ENCODE data around the gene PHGDH. TPM values are rescaled to one million over a fixed set of nuclear protein-coding genes. Genes with fewer than 3 reads are reported as not detected.

The PHGDH gene
- total and polyA plus RNA-seq, 2 of the 13 experiments (the other 11 are each of a cell fraction or from before 2014, with no cell fraction given): 95.8 to 133 TPM

DNA sequence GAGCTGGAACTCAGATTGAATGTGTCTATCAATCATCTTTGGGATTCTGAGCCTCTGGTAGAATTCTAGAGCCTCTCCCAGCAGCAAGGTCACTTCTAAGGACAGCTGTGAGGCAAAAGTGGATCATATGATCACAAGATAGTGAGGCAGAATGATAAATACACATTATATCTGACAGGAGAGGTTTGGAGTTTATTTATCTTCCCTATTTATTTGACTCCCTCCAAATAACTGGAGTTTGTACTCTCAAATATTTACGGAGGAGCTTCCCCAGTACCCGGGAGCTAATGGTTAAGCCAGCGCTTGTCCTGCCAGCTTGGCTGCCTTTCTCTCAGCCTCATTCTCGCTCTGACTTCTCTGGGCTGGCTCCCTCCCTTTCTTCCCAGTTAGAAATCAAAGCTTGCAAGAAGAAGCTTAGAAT is 54.6 kb downstream of the PHGDH start:
- Histone ChIP-seq H2AFZ (ENCODE audit: low read length) (no peak overlapping the region), H3K27ac (ENCODE audit: extremely low read length, insufficient read depth, low read length) (peak overlapping the region; percentile 75), H3K9ac (ENCODE audit: insufficient read depth, low read depth, low read length) (peak overlapping the region; percentile 38), H4K20me1 (ENCODE audit: insufficient read depth, low read length) (no peaks in the 10 kb centered on the region), H3K36me3 (replicated peaks in 1 of 2; ENCODE audit: control insufficient read depth in 1 of 2, insufficient read depth in 2 of 2, low read length in 2 of 2) (no peaks in the 10 kb centered on the region), H3K27me3 (ENCODE audit: control insufficient read depth in 1 of 2, insufficient read depth in 2 of 2, low read length in 2 of 2) (peaks cover 0 to 2% of the 10 kb centered on the region in 2 experiments; a peak in 1 of 5 replicates), H3K4me2 (ENCODE audit: low read depth, low read length) (peak overlapping the region; percentile 65), H3K4me1 (ENCODE audit: insufficient read depth, low read length) (peaks cover 73% of the 10 kb centered on the region), H3K9me3 (ENCODE audit: low read length) (no peaks in the 10 kb centered on the region), H3K4me3 (replicated peaks in 1 of 3; ENCODE audit: insufficient read depth in 1 of 3, low read depth in 2 of 3, low read length in 3 of 3) (peak overlapping the region; percentile 20 to 41 (median 23); a peak in 4 of 6 replicates), H3K79me2 (ENCODE audit: insufficient read depth, low read length) (no peaks in the 10 kb centered on the region)
- intact Hi-C loops (cut with micrococcal nuclease; ENCODE audit: unreplicated experiment): no loop called here
- ChIA-PET POLR2A (interaction anchor here (0.7 to 4.8 kb wide), 18 partner anchors 8 to 118 kb away, joined by 3 to 71 read pairs (median 5); partner anchors contain the start of genes PHGDH and ZNF697), CTCF (ENCODE audit: low intra/inter-chr PET ratio, low total read pairs) (no interaction called here)
- FAIRE-seq (peak; percentile 97), ATAC-seq (peak; percentile 94), DNase-seq (ENCODE audit: low spot score) (peak; percentile 93)
- in situ Hi-C loops (cut with HindIII; ENCODE audit: extremely low pct_ligation_motif_present, low pct_unique_long_range_greater_than_20kb): no loop called here
- 0% methylated on average over 4 of the region's 4 CpGs for WGBS (ENCODE audit: low lambda C conversion rate)
- BruUV-seq (replicated peaks): no TSS peak
- TF ChIP-seq, protein P1, sequence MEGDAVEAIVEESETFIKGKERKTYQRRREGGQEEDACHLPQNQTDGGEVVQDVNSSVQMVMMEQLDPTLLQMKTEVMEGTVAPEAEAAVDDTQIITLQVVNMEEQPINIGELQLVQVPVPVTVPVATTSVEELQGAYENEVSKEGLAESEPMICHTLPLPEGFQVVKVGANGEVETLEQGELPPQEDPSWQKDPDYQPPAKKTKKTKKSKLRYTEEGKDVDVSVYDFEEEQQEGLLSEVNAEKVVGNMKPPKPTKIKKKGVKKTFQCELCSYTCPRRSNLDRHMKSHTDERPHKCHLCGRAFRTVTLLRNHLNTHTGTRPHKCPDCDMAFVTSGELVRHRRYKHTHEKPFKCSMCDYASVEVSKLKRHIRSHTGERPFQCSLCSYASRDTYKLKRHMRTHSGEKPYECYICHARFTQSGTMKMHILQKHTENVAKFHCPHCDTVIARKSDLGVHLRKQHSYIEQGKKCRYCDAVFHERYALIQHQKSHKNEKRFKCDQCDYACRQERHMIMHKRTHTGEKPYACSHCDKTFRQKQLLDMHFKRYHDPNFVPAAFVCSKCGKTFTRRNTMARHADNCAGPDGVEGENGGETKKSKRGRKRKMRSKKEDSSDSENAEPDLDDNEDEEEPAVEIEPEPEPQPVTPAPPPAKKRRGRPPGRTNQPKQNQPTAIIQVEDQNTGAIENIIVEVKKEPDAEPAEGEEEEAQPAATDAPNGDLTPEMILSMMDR (CRISPR knock-in tag; IDR thresholded peaks at IDR 0.05): no peak
- TF ChIP-seq, protein P2, sequence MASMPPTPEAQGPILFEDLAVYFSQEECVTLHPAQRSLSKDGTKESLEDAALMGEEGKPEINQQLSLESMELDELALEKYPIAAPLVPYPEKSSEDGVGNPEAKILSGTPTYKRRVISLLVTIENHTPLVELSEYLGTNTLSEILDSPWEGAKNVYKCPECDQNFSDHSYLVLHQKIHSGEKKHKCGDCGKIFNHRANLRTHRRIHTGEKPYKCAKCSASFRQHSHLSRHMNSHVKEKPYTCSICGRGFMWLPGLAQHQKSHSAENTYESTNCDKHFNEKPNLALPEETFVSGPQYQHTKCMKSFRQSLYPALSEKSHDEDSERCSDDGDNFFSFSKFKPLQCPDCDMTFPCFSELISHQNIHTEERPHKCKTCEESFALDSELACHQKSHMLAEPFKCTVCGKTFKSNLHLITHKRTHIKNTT (CRISPR knock-in tag; IDR thresholded peaks at IDR 0.05): no peak
- TF ChIP-seq, protein P3, sequence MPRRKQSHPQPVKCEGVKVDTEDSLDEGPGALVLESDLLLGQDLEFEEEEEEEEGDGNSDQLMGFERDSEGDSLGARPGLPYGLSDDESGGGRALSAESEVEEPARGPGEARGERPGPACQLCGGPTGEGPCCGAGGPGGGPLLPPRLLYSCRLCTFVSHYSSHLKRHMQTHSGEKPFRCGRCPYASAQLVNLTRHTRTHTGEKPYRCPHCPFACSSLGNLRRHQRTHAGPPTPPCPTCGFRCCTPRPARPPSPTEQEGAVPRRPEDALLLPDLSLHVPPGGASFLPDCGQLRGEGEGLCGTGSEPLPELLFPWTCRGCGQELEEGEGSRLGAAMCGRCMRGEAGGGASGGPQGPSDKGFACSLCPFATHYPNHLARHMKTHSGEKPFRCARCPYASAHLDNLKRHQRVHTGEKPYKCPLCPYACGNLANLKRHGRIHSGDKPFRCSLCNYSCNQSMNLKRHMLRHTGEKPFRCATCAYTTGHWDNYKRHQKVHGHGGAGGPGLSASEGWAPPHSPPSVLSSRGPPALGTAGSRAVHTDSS (CRISPR knock-in tag; conservative IDR thresholded peaks at IDR 0.05): no peak
- TF ChIP-seq ZNF841 (CRISPR knock-in tag; IDR thresholded peaks at IDR 0.05; ENCODE audit: borderline replicate concordance): no peak
- no peak for TF ChIP-seq KLF13 (CRISPR knock-in tag; IDR thresholded peaks at IDR 0.05)
- TF ChIP-seq SP2 (CRISPR knock-in tag; IDR thresholded peaks at IDR 0.05): no peak
- TF ChIP-seq, protein P4, sequence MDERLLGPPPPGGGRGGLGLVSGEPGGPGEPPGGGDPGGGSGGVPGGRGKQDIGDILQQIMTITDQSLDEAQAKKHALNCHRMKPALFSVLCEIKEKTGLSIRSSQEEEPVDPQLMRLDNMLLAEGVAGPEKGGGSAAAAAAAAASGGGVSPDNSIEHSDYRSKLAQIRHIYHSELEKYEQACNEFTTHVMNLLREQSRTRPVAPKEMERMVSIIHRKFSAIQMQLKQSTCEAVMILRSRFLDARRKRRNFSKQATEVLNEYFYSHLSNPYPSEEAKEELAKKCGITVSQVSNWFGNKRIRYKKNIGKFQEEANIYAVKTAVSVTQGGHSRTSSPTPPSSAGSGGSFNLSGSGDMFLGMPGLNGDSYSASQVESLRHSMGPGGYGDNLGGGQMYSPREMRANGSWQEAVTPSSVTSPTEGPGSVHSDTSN (CRISPR knock-in tag; IDR thresholded peaks at IDR 0.05): no peak
- no peak for TF ChIP-seq ZNF235 (CRISPR knock-in tag; IDR thresholded peaks at IDR 0.05; ENCODE audit: borderline replicate concordance)
- TF ChIP-seq PHB2 (IDR thresholded peaks at IDR 0.05; ENCODE audit: partially characterized antibody): no peak
- no peak for TF ChIP-seq ZNF879 (CRISPR knock-in tag; IDR thresholded peaks at IDR 0.05)
- TF ChIP-seq ZNF709 (CRISPR knock-in tag; IDR thresholded peaks at IDR 0.05): no peak
- no peak for TF ChIP-seq HOXD1 (CRISPR knock-in tag; IDR thresholded peaks at IDR 0.05)
- TF ChIP-seq MBD4 (IDR thresholded peaks at IDR 0.05; ENCODE audit: borderline replicate concordance, low read length): 0 out of 2 replicates have a peak, but pooled peaks have one; percentile 51
- TF ChIP-seq BCL6 (CRISPR knock-in tag; IDR thresholded peaks at IDR 0.05): peak; percentile 63
- TF ChIP-seq, protein P5, sequence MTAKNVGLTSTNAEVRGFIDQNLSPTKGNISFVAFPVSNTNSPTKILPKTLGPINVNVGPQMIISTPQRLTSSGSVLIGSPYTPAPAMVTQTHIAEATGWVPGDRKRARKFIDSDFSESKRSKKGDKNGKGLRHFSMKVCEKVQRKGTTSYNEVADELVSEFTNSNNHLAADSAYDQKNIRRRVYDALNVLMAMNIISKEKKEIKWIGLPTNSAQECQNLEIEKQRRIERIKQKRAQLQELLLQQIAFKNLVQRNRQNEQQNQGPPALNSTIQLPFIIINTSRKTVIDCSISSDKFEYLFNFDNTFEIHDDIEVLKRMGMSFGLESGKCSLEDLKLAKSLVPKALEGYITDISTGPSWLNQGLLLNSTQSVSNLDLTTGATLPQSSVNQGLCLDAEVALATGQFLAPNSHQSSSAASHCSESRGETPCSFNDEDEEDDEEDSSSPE (CRISPR knock-in tag; IDR thresholded peaks at IDR 0.05): peak; percentile 35; the same call in 1 of the 2 replicates
- TF ChIP-seq EP300 (IDR thresholded peaks at IDR 0.05; ENCODE audit: low read depth in 2 of 2, low read length in 2 of 2): peak; percentile 33 to 91; a peak in 3 of 4 replicates
- no peak for TF ChIP-seq EP300 (CRISPR knock-in tag; IDR thresholded peaks at IDR 0.05; ENCODE audit: borderline replicate concordance)
- no peak for TF ChIP-seq KLF9 (CRISPR knock-in tag; IDR thresholded peaks at IDR 0.05; ENCODE audit: low read depth)
- no peak for TF ChIP-seq SRSF9 (IDR thresholded peaks at IDR 0.05; ENCODE audit: borderline replicate concordance, insufficient read depth, low read depth, low read length, poor library complexity, severe bottlenecking)
- no peak for TF ChIP-seq SMAD3 (CRISPR knock-in tag; IDR thresholded peaks at IDR 0.05)

Data from HepG2 (cell line).